Posterior vena cava (tissue), 2 donors: ENCODE data around the gene TTC38. TPM values are rescaled to one million over a fixed set of nuclear protein-coding genes. Genes with fewer than 3 reads are reported as not detected.

Experiments
- DNase-seq: peaks from one replicate; pipeline ENCODE4 v3.0.0-alpha.2; 2020; ENCODE audit warnings: low spot score
- intact Hi-C, 2 donors: fragments of 100-400 bp; cut with DNase I; formaldehyde crosslinking; loops; one replicate each; pipeline versions ENCODE4 v1.14.1 to v1.14.2; 2022 to 2023
- total RNA-seq, 2 donors: library from RNA; stranded (reverse); fragmentation: NEBNext Ultra II Directional; extraction: Animal tissue kit (Norgen Biotek cat#: 25700); gene quantifications; one replicate each; pipeline ENCODE4 v1.2.1, GENCODE V29; 2021
- donor health status: DM: yes; HTN: yes; CAD: no.
- donor health status: DM: yes; HTN: yes; CAD: no.

TTC38 gene
- total RNA-seq, 2 donors from 2014 or later: 15.4 to 23.8 TPM

GRCh38 chr22:46318576-46318975, 50.8 kb downstream of the TTC38 start:
- no peak for DNase-seq
- intact Hi-C loops: no loop called here

- intact Hi-C loops: no loop called here
- DNase-seq: no peak
These were observed 51.5 kb downstream of the TTC38 start for GRCh38 chr22:46319319-46319718.

- intact Hi-C loops: no loop called here
- no peak for DNase-seq
These were observed 52.4 kb downstream of the TTC38 start for GRCh38 chr22:46320166-46320710.

GRCh38 chr22:46320716-46321386, 53.0 kb downstream of the TTC38 start:
- intact Hi-C loops: no loop called here
- no peak for DNase-seq

- no peak for DNase-seq
- intact Hi-C loops: no loop called here
These were observed 54.9 kb downstream of the TTC38 start for GRCh38 chr22:46322711-46323110.

- intact Hi-C loops: no loop called here
- DNase-seq: no peak
These were observed 55.4 kb downstream of the TTC38 start for GRCh38 chr22:46323162-46323561.

- intact Hi-C loops: no loop called here
- peak; percentile 57 for DNase-seq
These were observed 58.4 kb downstream of the TTC38 start for GRCh38 chr22:46326066-46326680.

GRCh38 chr22:46327691-46328465, 60.1 kb downstream of the TTC38 start:
- intact Hi-C loops: no loop called here
- no peak for DNase-seq

GRCh38 chr22:46328797-46329196, 61.0 kb downstream of the TTC38 start:
- DNase-seq: peak; percentile 70
- intact Hi-C loops: no loop called here

- peak; percentile 61 for DNase-seq
- intact Hi-C loops: no loop called here
These were observed 61.8 kb downstream of the TTC38 start for GRCh38 chr22:46329616-46330015.

GRCh38 chr22:46330426-46330825, 62.6 kb downstream of the TTC38 start:
- DNase-seq: peak; percentile 18
- intact Hi-C loops: no loop called here

- intact Hi-C loops: no loop called here
- peak; percentile 62 for DNase-seq
These were observed 63.7 kb downstream of the TTC38 start for GRCh38 chr22:46331496-46331895.

- peak; percentile 96 for DNase-seq
- intact Hi-C loops: no loop called here
These were observed 67.7 kb downstream of the TTC38 start, which contains the start of gene TRMU for GRCh38 chr22:46335201-46336118. TSS of gene TRMU (plus strand) at chr22:46335714. CDS start at chr22:46335765, 51 bp downstream.

- intact Hi-C loops: no loop called here
- peak; percentile 81 for DNase-seq
These were observed 68.6 kb downstream of the TTC38 start for GRCh38 chr22:46336119-46337078.

- intact Hi-C loops: no loop called here
- no peak for DNase-seq
These were observed 70.1 kb downstream of the TTC38 start for GRCh38 chr22:46337870-46338269.

- no peak for DNase-seq
- intact Hi-C loops: no loop called here
These were observed 70.8 kb downstream of the TTC38 start for GRCh38 chr22:46338636-46339035.

GRCh38 chr22:46339956-46340355, 72.1 kb downstream of the TTC38 start:
- DNase-seq: no peak
- intact Hi-C loops: no loop called here

- DNase-seq: no peak
These were observed 72.9 kb downstream of the TTC38 start for GRCh38 chr22:46340676-46341075.

More at GRCh38 chr22:46340676-46341075, 72.9 kb downstream of the TTC38 start:
- intact Hi-C loops: no loop called here
